Erythroblast (primary cell): ENCODE results near the gene RETREG1.

Experiments used
- GATA1 ChIP-seq: IDR thresholded peaks from 2 replicates; pipeline ENCODE4 v1.6.1; 2011; ENCODE audit warnings: low read depth, mild to moderate bottlenecking, control low read depth, low read length, moderate library complexity
- POLR2A ChIP-seq: IDR thresholded peaks from 2 replicates; pipeline ENCODE4 v1.6.1; 2011; ENCODE audit warnings: mild to moderate bottlenecking, low read length

GRCh38 chr5:16455668-16456067 is 161.1 kb downstream of the RETREG1 start:
- TF ChIP-seq POLR2A (no peak), GATA1 (no peak)
